Measurements from ENCODE around the gene HIRA. TPM values are rescaled to one million over a fixed set of nuclear protein-coding genes. Genes with fewer than 3 reads are reported as not detected.

HIRA gene
- total and polyA plus RNA-seq, 9 of the 15 experiments (the other 6 are each of a cell fraction or from before 2014, with no cell fraction given): 0.96 to 132 (median 58.4) TPM

DNA sequence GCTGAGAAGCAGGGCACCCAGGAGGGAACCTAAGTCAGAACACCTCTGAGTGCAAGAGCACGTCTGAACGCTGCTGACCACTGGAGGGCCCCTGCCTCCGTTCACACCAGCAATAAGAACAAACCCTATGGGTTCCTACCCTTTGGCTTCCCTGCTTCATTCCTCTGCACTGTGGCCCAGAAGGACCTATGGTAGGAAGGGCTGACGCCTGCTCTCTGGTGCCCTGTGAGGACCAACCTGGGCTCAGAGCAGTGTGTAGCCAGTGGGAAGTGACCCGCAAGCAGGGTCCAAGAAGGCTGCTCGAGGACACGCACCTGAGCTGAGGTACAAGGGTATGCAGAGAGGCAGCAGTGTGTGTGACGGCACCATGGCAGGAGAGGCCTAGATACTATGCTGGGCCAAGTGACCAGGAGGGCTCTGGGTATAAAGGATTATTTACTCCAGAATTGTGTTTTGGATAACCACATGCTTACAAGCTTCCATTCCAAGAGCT, 71.2 kb downstream of the HIRA start (continued):
- TF ChIP-seq, protein P1, sequence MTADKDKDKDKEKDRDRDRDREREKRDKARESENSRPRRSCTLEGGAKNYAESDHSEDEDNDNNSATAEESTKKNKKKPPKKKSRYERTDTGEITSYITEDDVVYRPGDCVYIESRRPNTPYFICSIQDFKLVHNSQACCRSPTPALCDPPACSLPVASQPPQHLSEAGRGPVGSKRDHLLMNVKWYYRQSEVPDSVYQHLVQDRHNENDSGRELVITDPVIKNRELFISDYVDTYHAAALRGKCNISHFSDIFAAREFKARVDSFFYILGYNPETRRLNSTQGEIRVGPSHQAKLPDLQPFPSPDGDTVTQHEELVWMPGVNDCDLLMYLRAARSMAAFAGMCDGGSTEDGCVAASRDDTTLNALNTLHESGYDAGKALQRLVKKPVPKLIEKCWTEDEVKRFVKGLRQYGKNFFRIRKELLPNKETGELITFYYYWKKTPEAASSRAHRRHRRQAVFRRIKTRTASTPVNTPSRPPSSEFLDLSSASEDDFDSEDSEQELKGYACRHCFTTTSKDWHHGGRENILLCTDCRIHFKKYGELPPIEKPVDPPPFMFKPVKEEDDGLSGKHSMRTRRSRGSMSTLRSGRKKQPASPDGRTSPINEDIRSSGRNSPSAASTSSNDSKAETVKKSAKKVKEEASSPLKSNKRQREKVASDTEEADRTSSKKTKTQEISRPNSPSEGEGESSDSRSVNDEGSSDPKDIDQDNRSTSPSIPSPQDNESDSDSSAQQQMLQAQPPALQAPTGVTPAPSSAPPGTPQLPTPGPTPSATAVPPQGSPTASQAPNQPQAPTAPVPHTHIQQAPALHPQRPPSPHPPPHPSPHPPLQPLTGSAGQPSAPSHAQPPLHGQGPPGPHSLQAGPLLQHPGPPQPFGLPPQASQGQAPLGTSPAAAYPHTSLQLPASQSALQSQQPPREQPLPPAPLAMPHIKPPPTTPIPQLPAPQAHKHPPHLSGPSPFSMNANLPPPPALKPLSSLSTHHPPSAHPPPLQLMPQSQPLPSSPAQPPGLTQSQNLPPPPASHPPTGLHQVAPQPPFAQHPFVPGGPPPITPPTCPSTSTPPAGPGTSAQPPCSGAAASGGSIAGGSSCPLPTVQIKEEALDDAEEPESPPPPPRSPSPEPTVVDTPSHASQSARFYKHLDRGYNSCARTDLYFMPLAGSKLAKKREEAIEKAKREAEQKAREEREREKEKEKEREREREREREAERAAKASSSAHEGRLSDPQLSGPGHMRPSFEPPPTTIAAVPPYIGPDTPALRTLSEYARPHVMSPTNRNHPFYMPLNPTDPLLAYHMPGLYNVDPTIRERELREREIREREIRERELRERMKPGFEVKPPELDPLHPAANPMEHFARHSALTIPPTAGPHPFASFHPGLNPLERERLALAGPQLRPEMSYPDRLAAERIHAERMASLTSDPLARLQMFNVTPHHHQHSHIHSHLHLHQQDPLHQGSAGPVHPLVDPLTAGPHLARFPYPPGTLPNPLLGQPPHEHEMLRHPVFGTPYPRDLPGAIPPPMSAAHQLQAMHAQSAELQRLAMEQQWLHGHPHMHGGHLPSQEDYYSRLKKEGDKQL (CRISPR knock-in tag; IDR thresholded peaks at IDR 0.05; ENCODE audit: borderline replicate concordance): no peak
- TF ChIP-seq SNIP1 (IDR thresholded peaks at IDR 0.05; ENCODE audit: low read depth): no peak
- no peak for TF ChIP-seq ZZZ3 (IDR thresholded peaks at IDR 0.05)
- TF ChIP-seq, protein P2, sequence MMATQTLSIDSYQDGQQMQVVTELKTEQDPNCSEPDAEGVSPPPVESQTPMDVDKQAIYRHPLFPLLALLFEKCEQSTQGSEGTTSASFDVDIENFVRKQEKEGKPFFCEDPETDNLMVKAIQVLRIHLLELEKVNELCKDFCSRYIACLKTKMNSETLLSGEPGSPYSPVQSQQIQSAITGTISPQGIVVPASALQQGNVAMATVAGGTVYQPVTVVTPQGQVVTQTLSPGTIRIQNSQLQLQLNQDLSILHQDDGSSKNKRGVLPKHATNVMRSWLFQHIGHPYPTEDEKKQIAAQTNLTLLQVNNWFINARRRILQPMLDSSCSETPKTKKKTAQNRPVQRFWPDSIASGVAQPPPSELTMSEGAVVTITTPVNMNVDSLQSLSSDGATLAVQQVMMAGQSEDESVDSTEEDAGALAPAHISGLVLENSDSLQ (IDR thresholded peaks at IDR 0.05): no peak
- no peak for TF ChIP-seq FOXJ2 (tag; IDR thresholded peaks at IDR 0.05)
- TF ChIP-seq ZNF436 (CRISPR knock-in tag; IDR thresholded peaks at IDR 0.05): no peak
- no peak for TF ChIP-seq CREM (IDR thresholded peaks at IDR 0.05; ENCODE audit: low read depth)
- TF ChIP-seq LCOR (CRISPR knock-in tag; IDR thresholded peaks at IDR 0.05): no peak
- TF ChIP-seq ZNF274 (IDR thresholded peaks at IDR 0.05; ENCODE audit: borderline replicate concordance, low read depth, low read length): no peak
- TF ChIP-seq HCFC1 (IDR thresholded peaks at IDR 0.05; ENCODE audit: low read depth, low read length): no peak
- TF ChIP-seq, protein P3, sequence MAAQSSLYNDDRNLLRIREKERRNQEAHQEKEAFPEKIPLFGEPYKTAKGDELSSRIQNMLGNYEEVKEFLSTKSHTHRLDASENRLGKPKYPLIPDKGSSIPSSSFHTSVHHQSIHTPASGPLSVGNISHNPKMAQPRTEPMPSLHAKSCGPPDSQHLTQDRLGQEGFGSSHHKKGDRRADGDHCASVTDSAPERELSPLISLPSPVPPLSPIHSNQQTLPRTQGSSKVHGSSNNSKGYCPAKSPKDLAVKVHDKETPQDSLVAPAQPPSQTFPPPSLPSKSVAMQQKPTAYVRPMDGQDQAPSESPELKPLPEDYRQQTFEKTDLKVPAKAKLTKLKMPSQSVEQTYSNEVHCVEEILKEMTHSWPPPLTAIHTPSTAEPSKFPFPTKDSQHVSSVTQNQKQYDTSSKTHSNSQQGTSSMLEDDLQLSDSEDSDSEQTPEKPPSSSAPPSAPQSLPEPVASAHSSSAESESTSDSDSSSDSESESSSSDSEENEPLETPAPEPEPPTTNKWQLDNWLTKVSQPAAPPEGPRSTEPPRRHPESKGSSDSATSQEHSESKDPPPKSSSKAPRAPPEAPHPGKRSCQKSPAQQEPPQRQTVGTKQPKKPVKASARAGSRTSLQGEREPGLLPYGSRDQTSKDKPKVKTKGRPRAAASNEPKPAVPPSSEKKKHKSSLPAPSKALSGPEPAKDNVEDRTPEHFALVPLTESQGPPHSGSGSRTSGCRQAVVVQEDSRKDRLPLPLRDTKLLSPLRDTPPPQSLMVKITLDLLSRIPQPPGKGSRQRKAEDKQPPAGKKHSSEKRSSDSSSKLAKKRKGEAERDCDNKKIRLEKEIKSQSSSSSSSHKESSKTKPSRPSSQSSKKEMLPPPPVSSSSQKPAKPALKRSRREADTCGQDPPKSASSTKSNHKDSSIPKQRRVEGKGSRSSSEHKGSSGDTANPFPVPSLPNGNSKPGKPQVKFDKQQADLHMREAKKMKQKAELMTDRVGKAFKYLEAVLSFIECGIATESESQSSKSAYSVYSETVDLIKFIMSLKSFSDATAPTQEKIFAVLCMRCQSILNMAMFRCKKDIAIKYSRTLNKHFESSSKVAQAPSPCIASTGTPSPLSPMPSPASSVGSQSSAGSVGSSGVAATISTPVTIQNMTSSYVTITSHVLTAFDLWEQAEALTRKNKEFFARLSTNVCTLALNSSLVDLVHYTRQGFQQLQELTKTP (IDR thresholded peaks at IDR 0.05; ENCODE audit: low read depth in 1 of 2, partially characterized antibody in 2 of 2): no peak
- TF ChIP-seq ZC3H11A (IDR thresholded peaks at IDR 0.05; ENCODE audit: low read depth, low read length): no peak
- TF ChIP-seq, protein P4, sequence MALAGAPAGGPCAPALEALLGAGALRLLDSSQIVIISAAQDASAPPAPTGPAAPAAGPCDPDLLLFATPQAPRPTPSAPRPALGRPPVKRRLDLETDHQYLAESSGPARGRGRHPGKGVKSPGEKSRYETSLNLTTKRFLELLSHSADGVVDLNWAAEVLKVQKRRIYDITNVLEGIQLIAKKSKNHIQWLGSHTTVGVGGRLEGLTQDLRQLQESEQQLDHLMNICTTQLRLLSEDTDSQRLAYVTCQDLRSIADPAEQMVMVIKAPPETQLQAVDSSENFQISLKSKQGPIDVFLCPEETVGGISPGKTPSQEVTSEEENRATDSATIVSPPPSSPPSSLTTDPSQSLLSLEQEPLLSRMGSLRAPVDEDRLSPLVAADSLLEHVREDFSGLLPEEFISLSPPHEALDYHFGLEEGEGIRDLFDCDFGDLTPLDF (CRISPR knock-in tag; IDR thresholded peaks at IDR 0.05): no peak
- no peak for TF ChIP-seq ZNF133 (CRISPR knock-in tag; IDR thresholded peaks at IDR 0.05)
- TF ChIP-seq TSC22D4 (tag; IDR thresholded peaks at IDR 0.05): no peak
- TF ChIP-seq, protein P5, sequence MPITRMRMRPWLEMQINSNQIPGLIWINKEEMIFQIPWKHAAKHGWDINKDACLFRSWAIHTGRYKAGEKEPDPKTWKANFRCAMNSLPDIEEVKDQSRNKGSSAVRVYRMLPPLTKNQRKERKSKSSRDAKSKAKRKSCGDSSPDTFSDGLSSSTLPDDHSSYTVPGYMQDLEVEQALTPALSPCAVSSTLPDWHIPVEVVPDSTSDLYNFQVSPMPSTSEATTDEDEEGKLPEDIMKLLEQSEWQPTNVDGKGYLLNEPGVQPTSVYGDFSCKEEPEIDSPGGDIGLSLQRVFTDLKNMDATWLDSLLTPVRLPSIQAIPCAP (CRISPR knock-in tag; IDR thresholded peaks at IDR 0.05; ENCODE audit: borderline replicate concordance): no peak
- no peak for TF ChIP-seq ZNF57 (CRISPR knock-in tag; IDR thresholded peaks at IDR 0.05)
